Peyer's patch (tissue), 4 donors: ENCODE results near the gene MRPL1. TPM values are rescaled to one million over a fixed set of nuclear protein-coding genes. Genes with fewer than 3 reads are reported as not detected.
A peak's percentile ranks its signal among the peaks of the same experiment; 100 is the strongest.

Experiments
- DNase-seq, 3 donors: peaks; one replicate each; pipeline ENCODE4 v3.0.0-alpha.2; 2017 to 2019
- H3K27ac ChIP-seq, 4 donors: fragments of 200-600 bp; sonication (generic); one replicate each; pipeline ENCODE4 v1.5.1; 2016 to 2019
- H3K27me3 ChIP-seq, 2 donors: fragments of 200-600 bp; sonication (generic); one replicate each; pipeline ENCODE4 v1.5.1; 2019
- H3K36me3 ChIP-seq, 3 donors: fragments of 200-600 bp; sonication (generic); one replicate each; pipeline ENCODE4 v1.5.1; 2016 to 2019
- H3K4me1 ChIP-seq, 4 donors: fragments of 200-600 bp; sonication (generic); one replicate each; pipeline ENCODE4 v1.5.1; 2016 to 2019
- H3K4me3 ChIP-seq, 4 donors: fragments of 200-600 bp; sonication (generic); 1 replicate in 3 of 4; 2 replicates in 1 of 4; pipeline ENCODE4 v1.5.1; 2016 to 2019; ENCODE audit warnings: mild to moderate bottlenecking in 1 of 4
- H3K9me3 ChIP-seq, 4 donors: fragments of 200-600 bp; sonication (generic); one replicate each; pipeline ENCODE4 v1.5.1; 2016 to 2019; ENCODE audit warnings: mild to moderate bottlenecking in 1 of 4
- CTCF ChIP-seq, 6 experiments: fragments of 450-650 bp in 4 of 6; fragments of 200-600 bp in 2 of 6; sonication (generic) in 1 of 6; IDR thresholded peaks; one replicate each; pipeline ENCODE4 v1.5.1; 2017 to 2019; ENCODE audit warnings: antibody characterized with exemption in 6 of 6, mild to moderate bottlenecking in 3 of 6, moderate library complexity in 1 of 6
- POLR2A ChIP-seq, 2 donors: fragments of 450-650 bp; IDR thresholded peaks; one replicate each; pipeline ENCODE4 v1.5.1; 2017; ENCODE audit warnings: antibody characterized with exemption in 2 of 2, mild to moderate bottlenecking in 2 of 2, moderate library complexity in 2 of 2
- total RNA-seq, 4 donors: library from RNA; depleted of rRNA; stranded (reverse); fragments of >200 nt; gene quantifications; one replicate each; pipeline ENCODE4 v1.1.0, GENCODE V29; 2016

MRPL1 gene
- total RNA-seq, 4 donors from 2014 or later, result 12.8 to 30.5 (median 16.8) TPM

GRCh38 chr4:77989968-77990367 lies 127.3 kb downstream of the MRPL1 start:
- TF ChIP-seq POLR2A (IDR thresholded peaks at IDR 0.05) (no peak), CTCF (IDR thresholded peaks at IDR 0.05) (no peak)
- Histone ChIP-seq H3K9me3 (no peaks in the 10 kb centered on the region), H3K36me3 (no peaks in the 10 kb centered on the region), H3K4me3 (no peak overlapping the region), H3K27ac (no peak overlapping the region), H3K27me3 (no peaks in the 10 kb centered on the region), H3K4me1 (no peaks in the 10 kb centered on the region)
- DNase-seq, result no peak

GRCh38 chr4:77990456-77990855 lies 127.8 kb downstream of the MRPL1 start:
- H3K36me3 ChIP-seq, result no peaks in the 10 kb centered on the region
- DNase-seq, result no peak
- no peaks in the 10 kb centered on the region for H3K4me1 ChIP-seq
- H3K9me3 ChIP-seq, result no peaks in the 10 kb centered on the region
- H3K4me3 ChIP-seq, result no peak overlapping the region
- no peaks in the 10 kb centered on the region for H3K27me3 ChIP-seq
- H3K27ac ChIP-seq, result no peak overlapping the region
- TF ChIP-seq CTCF (IDR thresholded peaks at IDR 0.05) (no peak), POLR2A (IDR thresholded peaks at IDR 0.05) (no peak)

GRCh38 chr4:77990904-77991358 lies 128.3 kb downstream of the MRPL1 start:
- H3K36me3 ChIP-seq, result no peaks in the 10 kb centered on the region
- no peak overlapping the region for H3K27ac ChIP-seq
- TF ChIP-seq POLR2A (IDR thresholded peaks at IDR 0.05) (no peak), CTCF (IDR thresholded peaks at IDR 0.05) (no peak)

GRCh38 chr4:77992581-77992980 lies 130.0 kb downstream of the MRPL1 start:
- no peak for DNase-seq
- no peaks in the 10 kb centered on the region for H3K4me1 ChIP-seq
- no peak overlapping the region for H3K4me3 ChIP-seq
- no peak for TF ChIP-seq CTCF (IDR thresholded peaks at IDR 0.05)
- no peak for TF ChIP-seq POLR2A (IDR thresholded peaks at IDR 0.05)
- no peak overlapping the region for H3K27ac ChIP-seq
- H3K9me3 ChIP-seq, result no peaks in the 10 kb centered on the region
- no peaks in the 10 kb centered on the region for H3K27me3 ChIP-seq
- H3K36me3 ChIP-seq, result no peaks in the 10 kb centered on the region

More at GRCh38 chr4:77990904-77991358, 128.3 kb downstream of the MRPL1 start:
- Histone ChIP-seq H3K4me3 (no peak overlapping the region), H3K9me3 (no peaks in the 10 kb centered on the region), H3K4me1 (no peaks in the 10 kb centered on the region), H3K27me3 (no peaks in the 10 kb centered on the region)
- DNase-seq, result no peak

GRCh38 chr4:77994194-77994721 lies 131.6 kb downstream of the MRPL1 start:
- Histone ChIP-seq H3K4me3 (no peak overlapping the region), H3K4me1 (no peaks in the 10 kb centered on the region), H3K27me3 (no peaks in the 10 kb centered on the region), H3K36me3 (no peaks in the 10 kb centered on the region), H3K9me3 (no peaks in the 10 kb centered on the region), H3K27ac (no peak overlapping the region)
- no peak for TF ChIP-seq POLR2A (IDR thresholded peaks at IDR 0.05)
- TF ChIP-seq CTCF (IDR thresholded peaks at IDR 0.05), result peak in 3 of 6 experiments; percentile 29 to 37 (median 30)
- no peak for DNase-seq

- Histone ChIP-seq H3K27ac (no peak overlapping the region), H3K4me3 (no peak overlapping the region), H3K9me3 (no peaks in the 10 kb centered on the region), H3K36me3 (no peaks in the 10 kb centered on the region), H3K27me3 (no peaks in the 10 kb centered on the region), H3K4me1 (no peaks in the 10 kb centered on the region)
- DNase-seq, result no peak
- TF ChIP-seq POLR2A (IDR thresholded peaks at IDR 0.05) (no peak), CTCF (IDR thresholded peaks at IDR 0.05) (no peak)
Observed at GRCh38 chr4:77996076-77996475, 133.4 kb downstream of the MRPL1 start.
